ENCODE measurements around the gene MYO1F. TPM values are rescaled to one million over a fixed set of nuclear protein-coding genes. Genes with fewer than 3 reads are reported as not detected.

The MYO1F gene
- total and polyA plus RNA-seq, 2 of the 13 experiments (the other 11 are each of a cell fraction or from before 2014, with no cell fraction given) = 0.09 to 0.13 TPM

DNA sequence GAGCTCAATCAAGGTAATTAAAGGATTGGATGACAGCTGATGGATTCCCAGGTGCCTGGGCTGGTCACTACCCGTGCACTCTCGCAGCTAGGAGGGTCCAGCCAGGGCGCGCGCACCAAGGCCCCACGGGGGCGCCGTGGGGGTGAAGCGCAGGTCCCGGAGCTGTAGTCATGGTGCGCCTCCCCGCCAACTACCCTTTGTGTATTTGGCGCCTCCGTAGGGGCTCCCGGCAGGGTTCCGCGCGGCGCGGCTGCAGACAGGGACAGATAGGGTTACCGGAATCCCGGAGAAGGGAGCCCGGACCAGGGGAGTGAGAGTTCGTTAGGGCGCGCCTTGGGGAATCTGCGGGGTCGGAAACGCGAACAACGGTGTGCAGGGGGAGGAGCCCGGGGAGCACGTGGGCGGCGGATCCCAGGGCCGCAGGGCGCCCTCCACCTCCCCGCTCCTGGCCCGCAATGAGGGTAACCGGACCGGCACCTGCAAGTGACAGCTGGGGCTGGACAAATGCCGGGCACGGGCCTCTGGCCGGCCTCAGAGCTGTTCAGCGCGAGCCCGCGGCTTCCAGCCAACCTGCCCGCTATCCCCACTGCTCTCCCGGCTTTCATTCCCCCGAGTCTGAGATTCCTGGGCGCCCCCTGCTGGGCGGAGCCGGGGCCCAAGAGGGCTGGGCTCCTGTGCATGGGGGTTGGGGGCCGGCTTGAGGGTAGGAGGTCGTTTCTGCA, 71.4 kb downstream of the MYO1F start (continued):
- TF ChIP-seq, protein P1, sequence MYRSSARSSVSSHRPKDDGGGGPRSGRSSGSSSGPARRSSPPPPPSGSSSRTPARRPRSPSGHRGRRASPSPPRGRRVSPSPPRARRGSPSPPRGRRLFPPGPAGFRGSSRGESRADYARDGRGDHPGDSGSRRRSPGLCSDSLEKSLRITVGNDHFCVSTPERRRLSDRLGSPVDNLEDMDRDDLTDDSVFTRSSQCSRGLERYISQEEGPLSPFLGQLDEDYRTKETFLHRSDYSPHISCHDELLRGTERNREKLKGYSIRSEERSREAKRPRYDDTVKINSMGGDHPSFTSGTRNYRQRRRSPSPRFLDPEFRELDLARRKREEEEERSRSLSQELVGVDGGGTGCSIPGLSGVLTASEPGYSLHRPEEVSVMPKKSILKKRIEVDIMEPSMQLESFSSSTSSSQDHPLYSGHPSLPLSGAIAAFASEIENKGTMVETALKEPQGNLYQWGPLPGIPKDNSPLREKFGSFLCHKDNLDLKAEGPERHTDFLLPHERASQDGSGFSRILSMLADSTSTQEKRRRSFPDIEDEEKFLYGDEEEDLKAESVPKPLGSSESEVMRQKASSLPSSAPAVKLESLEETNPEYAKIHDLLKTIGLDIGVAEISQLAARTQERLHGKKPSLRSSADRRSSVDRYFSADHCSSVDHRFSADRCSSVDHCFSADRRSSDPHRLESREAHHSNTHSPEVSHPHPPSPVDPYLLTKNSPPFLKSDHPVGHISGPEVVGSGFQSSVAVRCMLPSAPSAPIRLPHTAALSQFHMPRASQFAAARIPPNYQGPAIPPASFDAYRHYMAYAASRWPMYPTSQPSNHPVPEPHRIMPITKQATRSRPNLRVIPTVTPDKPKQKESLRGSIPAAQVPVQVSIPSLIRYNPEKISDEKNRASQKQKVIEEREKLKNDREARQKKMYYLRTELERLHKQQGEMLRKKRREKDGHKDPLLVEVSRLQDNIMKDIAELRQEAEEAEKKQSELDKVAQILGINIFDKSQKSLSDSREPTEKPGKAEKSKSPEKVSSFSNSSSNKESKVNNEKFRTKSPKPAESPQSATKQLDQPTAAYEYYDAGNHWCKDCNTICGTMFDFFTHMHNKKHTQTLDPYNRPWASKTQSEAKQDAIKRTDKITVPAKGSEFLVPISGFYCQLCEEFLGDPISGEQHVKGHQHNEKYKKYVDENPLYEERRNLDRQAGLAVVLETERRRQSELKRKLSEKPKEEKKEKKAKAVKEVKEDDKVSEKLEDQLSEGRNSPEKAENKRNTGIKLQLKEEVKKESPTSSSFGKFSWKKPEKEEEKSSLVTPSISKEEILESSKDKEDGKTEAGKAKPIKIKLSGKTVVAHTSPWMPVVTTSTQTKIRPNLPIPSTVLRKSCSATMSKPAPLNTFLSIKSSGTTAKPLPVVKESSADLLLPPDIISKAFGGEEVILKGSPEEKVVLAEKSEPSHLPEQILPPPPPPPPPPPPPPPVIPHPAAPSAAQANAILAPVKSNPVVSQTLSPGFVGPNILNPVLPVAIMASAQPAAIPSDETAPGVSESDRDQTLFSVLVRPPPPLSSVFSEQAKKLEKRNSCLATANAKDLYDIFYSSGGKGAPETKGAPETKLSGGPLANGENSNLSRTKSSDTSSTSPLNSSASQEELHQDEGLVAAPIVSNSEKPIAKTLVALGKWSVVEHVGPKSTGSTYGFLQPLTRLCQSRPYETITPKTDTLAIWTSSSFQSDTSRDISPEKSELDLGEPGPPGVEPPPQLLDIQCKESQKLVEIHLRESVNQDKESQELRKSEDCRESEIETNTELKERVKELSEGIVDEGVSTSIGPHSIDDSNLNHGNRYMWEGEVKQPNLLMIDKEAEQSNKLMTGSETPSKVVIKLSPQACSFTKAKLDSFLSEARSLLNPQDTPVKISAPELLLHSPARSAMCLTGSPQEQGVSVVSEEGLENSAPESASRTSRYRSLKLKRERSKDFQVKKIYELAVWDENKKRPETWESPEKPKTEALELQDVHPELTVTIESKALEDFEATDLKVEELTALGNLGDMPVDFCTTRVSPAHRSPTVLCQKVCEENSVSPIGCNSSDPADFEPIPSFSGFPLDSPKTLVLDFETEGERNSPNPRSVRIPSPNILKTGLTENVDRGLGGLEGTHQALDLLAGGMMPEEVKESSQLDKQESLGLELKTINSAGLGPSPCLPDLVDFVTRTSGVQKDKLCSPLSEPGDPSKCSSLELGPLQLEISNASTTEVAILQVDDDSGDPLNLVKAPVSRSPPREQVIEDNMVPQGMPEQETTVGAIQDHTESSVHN (CRISPR knock-in tag; IDR thresholded peaks at IDR 0.05) = no peak
- TF ChIP-seq HNF4G (IDR thresholded peaks at IDR 0.05; ENCODE audit: borderline replicate concordance, low read depth, low read length) = no peak
- TF ChIP-seq HNF4G (CRISPR knock-in tag; IDR thresholded peaks at IDR 0.05; ENCODE audit: borderline replicate concordance, low read depth) = 0 out of 2 replicates have a peak, but pooled peaks have one; percentile 1
- peak; percentile 75 for TF ChIP-seq KDM2A (CRISPR knock-in tag; IDR thresholded peaks at IDR 0.05; ENCODE audit: borderline replicate concordance, low read depth)
- peak; percentile 54; the same call in 1 of the 2 replicates for TF ChIP-seq KLF13 (CRISPR knock-in tag; IDR thresholded peaks at IDR 0.05)
- no peak for TF ChIP-seq ZNF274 (CRISPR knock-in tag; IDR thresholded peaks at IDR 0.05)
- 0 out of 2 replicates have a peak, but pooled peaks have one; percentile 67 for TF ChIP-seq SAFB2 (CRISPR knock-in tag; IDR thresholded peaks at IDR 0.05; ENCODE audit: borderline replicate concordance, low read depth)
- peak; percentile 73 for TF ChIP-seq ZNF770 (CRISPR knock-in tag; IDR thresholded peaks at IDR 0.05)
- no peak for TF ChIP-seq ZNF75D (CRISPR knock-in tag; IDR thresholded peaks at IDR 0.05; ENCODE audit: borderline replicate concordance)
- peak; percentile 60; the same call in 1 of the 2 replicates for TF ChIP-seq GABPB1 (CRISPR knock-in tag; IDR thresholded peaks at IDR 0.05)
- peak; percentile 59 for TF ChIP-seq DMAP1 (CRISPR knock-in tag; IDR thresholded peaks at IDR 0.05)
- TF ChIP-seq MAZ (IDR thresholded peaks at IDR 0.05; ENCODE audit: borderline replicate concordance, low read depth, low read length) = 0 out of 2 replicates have a peak, but pooled peaks have one; percentile 28
- no peak; the same call in 1 of the 2 replicates for TF ChIP-seq MAZ (CRISPR knock-in tag; IDR thresholded peaks at IDR 0.05; ENCODE audit: low read depth)
- TF ChIP-seq, protein P2, sequence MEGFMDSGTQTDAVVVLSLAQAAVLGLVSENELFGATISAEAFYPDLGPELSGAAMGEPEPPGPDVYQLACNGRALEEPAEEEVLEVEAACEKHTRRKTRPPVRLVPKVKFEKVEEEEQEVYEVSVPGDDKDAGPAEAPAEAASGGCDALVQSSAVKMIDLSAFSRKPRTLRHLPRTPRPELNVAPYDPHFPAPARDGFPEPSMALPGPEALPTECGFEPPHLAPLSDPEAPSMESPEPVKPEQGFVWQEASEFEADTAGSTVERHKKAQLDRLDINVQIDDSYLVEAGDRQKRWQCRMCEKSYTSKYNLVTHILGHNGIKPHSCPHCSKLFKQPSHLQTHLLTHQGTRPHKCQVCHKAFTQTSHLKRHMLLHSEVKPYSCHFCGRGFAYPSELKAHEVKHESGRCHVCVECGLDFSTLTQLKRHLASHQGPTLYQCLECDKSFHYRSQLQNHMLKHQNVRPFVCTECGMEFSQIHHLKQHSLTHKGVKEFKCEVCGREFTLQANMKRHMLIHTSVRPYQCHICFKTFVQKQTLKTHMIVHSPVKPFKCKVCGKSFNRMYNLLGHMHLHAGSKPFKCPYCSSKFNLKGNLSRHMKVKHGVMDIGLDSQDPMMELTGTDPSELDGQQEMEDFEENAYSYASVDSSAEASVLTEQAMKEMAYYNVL (CRISPR knock-in tag; IDR thresholded peaks at IDR 0.05; ENCODE audit: borderline replicate concordance) = 0 out of 2 replicates have a peak, but pooled peaks have one; percentile 69
- TF ChIP-seq ZFP1 (CRISPR knock-in tag; IDR thresholded peaks at IDR 0.05) = no peak
- TF ChIP-seq, protein P3, sequence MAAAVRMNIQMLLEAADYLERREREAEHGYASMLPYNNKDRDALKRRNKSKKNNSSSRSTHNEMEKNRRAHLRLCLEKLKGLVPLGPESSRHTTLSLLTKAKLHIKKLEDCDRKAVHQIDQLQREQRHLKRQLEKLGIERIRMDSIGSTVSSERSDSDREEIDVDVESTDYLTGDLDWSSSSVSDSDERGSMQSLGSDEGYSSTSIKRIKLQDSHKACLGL (CRISPR knock-in tag; IDR thresholded peaks at IDR 0.05) = peak; percentile 95

Data from HepG2 (cell line).